ENCODE results near the gene COG3. TPM values are rescaled to one million over a fixed set of nuclear protein-coding genes. Genes with fewer than 3 reads are reported as not detected.

COG3 gene
- total and polyA plus RNA-seq, 2 experiments from 2014 or later = 17.1 to 23.9 TPM

GRCh38 chr13:45479661-45480060, 14.9 kb downstream of the COG3 start:
- H3K79me2 ChIP-seq (replicated peaks; ENCODE audit: insufficient read depth) = peaks cover 25% of the 10 kb centered on the region
- H3K36me3 ChIP-seq (ENCODE audit: insufficient read depth) = peaks cover 15% of the 10 kb centered on the region
- no peak for ATAC-seq
- no peaks in the 10 kb centered on the region for H3K4me1 ChIP-seq (ENCODE audit: insufficient read depth)
- peaks cover 8% of the 10 kb centered on the region; the same call in 2 of the 3 replicates for H3K9me3 Mint-ChIP-seq
- H3K4me2 ChIP-seq = no peak overlapping the region
- H3K9me2 ChIP-seq (ENCODE audit: insufficient read depth) = no peaks in the 10 kb centered on the region
- peaks cover 38% of the 10 kb centered on the region for H3K36me3 Mint-ChIP-seq (ENCODE audit: low read depth)
- no peak overlapping the region for H3K27ac Mint-ChIP-seq
- no peaks in the 10 kb centered on the region; the same call in 1 of the 2 replicates for H4K20me1 ChIP-seq (replicated peaks; ENCODE audit: insufficient read depth)
- H3F3A ChIP-seq (replicated peaks; ENCODE audit: low read depth) = no peaks in the 10 kb centered on the region
- H2AFZ ChIP-seq = no peak overlapping the region
- no peaks in the 10 kb centered on the region for H3K4me1 Mint-ChIP-seq
- DNase-seq (ENCODE audit: low spot score) = no peak
- H3K27me3 Mint-ChIP-seq (ENCODE audit: insufficient read depth, low read depth, poor library complexity) = no peaks in the 10 kb centered on the region
- no peak overlapping the region for H3K4me3 ChIP-seq
- no peak overlapping the region for H3K4me3 Mint-ChIP-seq
- no peak overlapping the region for H3K27ac ChIP-seq (ENCODE audit: low read depth)
- TF ChIP-seq ETS1 (IDR thresholded peaks at IDR 0.05) (no peak), POLR2AphosphoS5 (IDR thresholded peaks at IDR 0.05; ENCODE audit: low read depth) (no peak), CREB1 (CRISPR knock-in tag; IDR thresholded peaks at IDR 0.05; ENCODE audit: low read depth) (no peak), EZH2phosphoT487 (IDR thresholded peaks at IDR 0.05; ENCODE audit: unreplicated experiment) (no peak), ZNF462 (CRISPR knock-in tag; IDR thresholded peaks at IDR 0.05) (no peak), ZNF331 (CRISPR knock-in tag; IDR thresholded peaks at IDR 0.05; ENCODE audit: low read depth) (no peak)
- H3K27me3 ChIP-seq (ENCODE audit: insufficient read depth) = no peaks in the 10 kb centered on the region

Measured in GM23338 (cell line).